RWPE1 (cell line): Measurements from ENCODE around the gene RPL18A.

Experiments used
- CTCF ChIA-PET: fragments of 350-600 bp; sonication (Branson Sonifier 250); formaldehyde crosslinking; extraction: SDS; loops from one replicate; lab custom pipeline; 2021; lab: Yijun Ruan, JAX
- POLR2A ChIA-PET: fragments of 400-600 bp; formaldehyde crosslinking; extraction: SDS; loops from one replicate; lab custom pipeline; 2020; ENCODE audit warnings: antibody characterized with exemption; ENCODE audit not compliant: low non-redundant PET; lab: Yijun Ruan, JAX
- DNase-seq: peaks from one replicate; pipeline ENCODE4 v3.0.0; 2012; ENCODE audit warnings: low spot score
- H3K27ac ChIP-seq: fragments of 450-650 bp; 2 replicates; pipeline ENCODE4 v1.5.1; 2017
- CTCF ChIP-seq: fragments of 450-650 bp; conservative IDR thresholded peaks from 2 replicates; pipeline ENCODE4 v1.5.1; 2017; ENCODE audit warnings: low read depth, mild to moderate bottlenecking

Gene RPL18A

GRCh38 chr19:17910791-17911360, 51.2 kb downstream of the RPL18A start:
- DNase-seq, result no peak
- no peak for TF ChIP-seq CTCF
- POLR2A ChIA-PET, result no interaction called here
- no peak overlapping the region for H3K27ac ChIP-seq
- CTCF ChIA-PET, result interaction anchor here (0.6 kb wide), 1 partner anchor 461 kb away, joined by 7 read pairs; no protein-coding TSS in a partner anchor
